ENCODE measurements around the gene SLC35G6. TPM values are rescaled to one million over a fixed set of nuclear protein-coding genes. Genes with fewer than 3 reads are reported as not detected.

The SLC35G6 gene
- total RNA-seq, 1 donor from 2014 or later = not detected

DNA sequence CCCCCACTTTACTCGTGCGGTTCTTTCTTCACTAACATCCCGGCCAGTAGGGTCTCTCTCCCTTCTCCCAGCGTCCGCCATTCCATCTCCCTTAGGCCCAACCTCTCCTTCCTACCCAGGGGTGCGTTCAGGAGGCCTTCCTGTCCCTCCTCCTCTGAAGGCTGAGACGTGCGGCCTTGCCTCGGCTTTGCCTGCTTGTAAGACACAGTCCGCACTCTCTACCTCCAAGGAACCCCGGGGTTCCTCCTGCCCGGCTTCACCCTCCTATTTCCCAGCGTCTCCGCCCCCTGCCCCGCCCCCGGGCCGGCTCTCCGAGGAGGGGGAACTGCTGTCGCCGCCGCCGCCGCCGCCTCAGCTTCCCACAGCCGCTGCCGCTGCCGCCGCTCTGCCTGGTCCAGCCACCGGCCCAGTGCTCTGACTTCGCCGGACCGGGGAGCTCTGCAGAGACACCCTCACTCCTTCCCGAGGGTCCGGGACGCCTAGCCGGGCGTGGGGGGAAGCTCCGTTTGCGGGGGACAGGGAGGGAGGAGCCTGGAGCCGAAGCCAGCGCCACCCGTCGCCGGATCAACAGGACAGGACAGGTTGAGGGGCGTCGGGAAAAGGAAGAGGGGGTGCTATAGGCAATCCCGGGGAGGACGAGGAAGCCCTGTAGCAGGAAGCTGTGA, 43.2 kb upstream of the SLC35G6 start:
- no peak for DNase-seq (ENCODE audit: extremely low spot score, unreplicated experiment)
- peaks cover 53% of the 10 kb centered on the region for H3K27me3 Mint-ChIP-seq

DNA sequence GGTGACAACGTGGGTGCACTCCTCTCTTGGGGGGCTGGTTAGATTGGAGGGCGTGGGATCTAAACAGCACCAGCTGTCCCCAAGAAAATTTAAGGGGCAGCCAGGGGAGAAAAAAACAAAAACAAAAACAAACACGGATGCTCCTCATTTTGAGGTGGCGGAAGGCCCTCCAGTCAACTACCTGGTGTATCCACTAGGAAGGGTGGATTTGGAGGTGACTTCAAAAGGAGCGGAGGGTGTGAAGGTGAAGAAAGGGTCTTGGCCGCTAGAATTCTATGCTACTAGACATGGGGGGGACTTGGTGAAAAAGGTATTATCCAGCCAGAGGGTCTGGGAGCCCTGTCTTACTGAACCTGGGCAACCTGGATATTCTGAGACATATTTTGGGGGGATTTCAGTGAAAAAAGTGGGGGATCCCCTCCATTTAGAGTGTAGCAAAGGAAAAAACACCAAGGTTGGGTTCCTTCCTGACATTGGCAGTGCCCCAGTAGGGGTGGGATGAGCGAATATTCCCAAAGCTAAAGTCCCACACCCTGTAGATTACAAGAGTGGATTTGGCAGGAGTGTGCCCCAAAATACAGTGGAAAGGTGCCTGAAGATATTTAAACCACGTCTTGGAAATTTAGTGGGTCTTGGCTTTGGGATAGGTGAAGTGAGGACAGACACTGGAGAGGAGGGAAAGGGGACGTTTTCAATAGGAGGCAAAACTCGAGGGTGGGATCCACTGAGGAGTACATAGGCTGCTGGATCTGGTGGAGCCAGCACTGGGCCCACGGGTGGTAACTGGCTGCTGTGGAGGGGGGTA, 42.4 kb upstream of the SLC35G6 start:
- H3K27ac Mint-ChIP-seq = peak overlapping the region; percentile 86
- H3K9me3 Mint-ChIP-seq = no peaks in the 10 kb centered on the region
- H3K4me1 Mint-ChIP-seq (ENCODE audit: unreplicated experiment) = peaks cover 30% of the 10 kb centered on the region
- TF ChIP-seq, protein P1, sequence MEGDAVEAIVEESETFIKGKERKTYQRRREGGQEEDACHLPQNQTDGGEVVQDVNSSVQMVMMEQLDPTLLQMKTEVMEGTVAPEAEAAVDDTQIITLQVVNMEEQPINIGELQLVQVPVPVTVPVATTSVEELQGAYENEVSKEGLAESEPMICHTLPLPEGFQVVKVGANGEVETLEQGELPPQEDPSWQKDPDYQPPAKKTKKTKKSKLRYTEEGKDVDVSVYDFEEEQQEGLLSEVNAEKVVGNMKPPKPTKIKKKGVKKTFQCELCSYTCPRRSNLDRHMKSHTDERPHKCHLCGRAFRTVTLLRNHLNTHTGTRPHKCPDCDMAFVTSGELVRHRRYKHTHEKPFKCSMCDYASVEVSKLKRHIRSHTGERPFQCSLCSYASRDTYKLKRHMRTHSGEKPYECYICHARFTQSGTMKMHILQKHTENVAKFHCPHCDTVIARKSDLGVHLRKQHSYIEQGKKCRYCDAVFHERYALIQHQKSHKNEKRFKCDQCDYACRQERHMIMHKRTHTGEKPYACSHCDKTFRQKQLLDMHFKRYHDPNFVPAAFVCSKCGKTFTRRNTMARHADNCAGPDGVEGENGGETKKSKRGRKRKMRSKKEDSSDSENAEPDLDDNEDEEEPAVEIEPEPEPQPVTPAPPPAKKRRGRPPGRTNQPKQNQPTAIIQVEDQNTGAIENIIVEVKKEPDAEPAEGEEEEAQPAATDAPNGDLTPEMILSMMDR (conservative IDR thresholded peaks at IDR 0.05) = no peak
- peaks cover 60% of the 10 kb centered on the region for H3K27me3 Mint-ChIP-seq
- no peak for DNase-seq (ENCODE audit: extremely low spot score, unreplicated experiment)
- peaks cover 4% of the 10 kb centered on the region for H3K36me3 Mint-ChIP-seq
- peak overlapping the region; percentile 92 for H3K4me3 Mint-ChIP-seq

More for the DNA sequence above, 43.2 kb upstream of the SLC35G6 start:
- peak overlapping the region; percentile 92 for H3K4me3 Mint-ChIP-seq
- H3K36me3 Mint-ChIP-seq = peaks cover 4% of the 10 kb centered on the region
- H3K4me1 Mint-ChIP-seq (ENCODE audit: unreplicated experiment) = peaks cover 30% of the 10 kb centered on the region
- TF ChIP-seq, protein P1 (conservative IDR thresholded peaks at IDR 0.05) = no peak
- H3K27ac Mint-ChIP-seq = peak overlapping the region; percentile 97
- no peaks in the 10 kb centered on the region for H3K9me3 Mint-ChIP-seq

DNA sequence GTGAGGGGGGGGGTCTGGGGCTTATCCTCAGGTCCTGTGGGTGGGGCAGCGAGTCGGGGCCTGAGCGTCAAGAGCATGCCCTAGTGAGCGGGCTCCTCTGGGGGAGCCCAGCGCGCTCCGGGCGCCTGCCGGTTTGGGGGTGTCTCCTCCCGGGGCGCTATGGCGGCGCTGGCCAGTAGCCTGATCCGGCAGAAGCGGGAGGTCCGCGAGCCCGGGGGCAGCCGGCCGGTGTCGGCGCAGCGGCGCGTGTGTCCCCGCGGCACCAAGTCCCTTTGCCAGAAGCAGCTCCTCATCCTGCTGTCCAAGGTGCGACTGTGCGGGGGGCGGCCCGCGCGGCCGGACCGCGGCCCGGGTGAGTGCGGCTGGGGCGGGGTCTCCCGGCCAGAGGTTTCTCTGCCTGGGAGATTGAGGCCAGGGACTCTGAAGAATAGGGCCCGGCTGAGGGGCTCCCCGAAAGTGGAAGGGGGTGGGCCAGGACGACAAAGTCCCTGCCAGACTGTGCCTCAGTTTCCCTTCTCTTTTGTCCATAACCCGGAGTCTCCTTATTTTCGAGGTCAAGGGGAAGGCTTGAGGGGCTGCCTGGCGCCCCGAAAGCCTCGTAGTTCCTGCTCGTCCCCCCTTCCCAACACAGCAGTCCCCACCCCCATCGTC, 41.7 kb upstream of the SLC35G6 start, which contains the start of gene FGF11:
Gene FGF11, plus strand, starts transcription at position 51 of the 651 bp plus-strand sequence. Its CDS starts 109 bp downstream, at position 160.
- TF ChIP-seq, protein P1 (conservative IDR thresholded peaks at IDR 0.05) = no peak
- Mint-ChIP-seq H3K27ac (peak within 1 kb of the TSS; percentile 86), H3K36me3 (peaks cover 4% of the 10 kb centered on the region), H3K4me3 (peak within 1 kb of the TSS; percentile 93), H3K4me1 (ENCODE audit: unreplicated experiment) (peaks cover 30% of the 10 kb centered on the region), H3K27me3 (peaks cover 64% of the 10 kb centered on the region), H3K9me3 (no peaks in the 10 kb centered on the region)
- DNase-seq (ENCODE audit: extremely low spot score, unreplicated experiment) = no peak

DNA sequence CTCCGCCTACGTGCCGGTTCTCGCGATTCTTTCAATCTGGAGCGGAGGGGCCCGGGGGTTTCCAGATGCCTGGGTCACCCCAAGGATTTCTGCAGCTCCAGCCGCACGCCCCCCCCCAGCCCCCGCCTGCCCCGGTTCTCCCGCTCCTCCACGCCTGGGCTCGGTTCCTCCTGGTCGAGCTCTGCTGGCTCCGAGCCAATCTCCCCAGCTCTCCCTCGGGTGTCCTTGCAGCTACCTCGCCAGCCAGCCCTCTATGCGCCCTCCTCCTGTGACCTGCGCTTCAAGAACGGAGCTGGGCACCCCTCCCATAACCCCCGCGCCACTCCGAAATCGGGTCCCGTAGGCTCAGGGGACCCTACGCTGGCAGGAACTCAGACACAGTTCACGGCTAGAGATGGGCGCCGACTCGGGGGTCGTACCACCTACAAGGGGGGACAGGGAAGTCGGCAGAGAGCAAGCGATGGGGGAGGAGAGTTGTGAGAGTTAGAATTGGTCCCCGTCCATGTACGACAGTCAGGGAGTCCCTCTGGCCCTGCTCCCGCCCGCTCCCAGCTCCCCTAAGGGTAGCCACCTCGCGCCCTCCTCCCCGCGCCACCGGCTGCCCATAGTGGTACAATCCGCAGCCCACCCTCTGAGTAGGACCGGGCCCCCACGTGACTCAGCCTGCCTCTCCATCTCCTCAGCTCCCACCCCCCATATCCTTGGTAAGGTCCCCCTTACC, 41.0 kb upstream of the SLC35G6 start:
- peak overlapping the region; percentile 93 for H3K4me3 Mint-ChIP-seq
- TF ChIP-seq, protein P1 (conservative IDR thresholded peaks at IDR 0.05) = no peak
- peaks cover 26% of the 10 kb centered on the region for H3K4me1 Mint-ChIP-seq (ENCODE audit: unreplicated experiment)
- H3K9me3 Mint-ChIP-seq = no peaks in the 10 kb centered on the region
- peaks cover 4% of the 10 kb centered on the region for H3K36me3 Mint-ChIP-seq
- H3K27me3 Mint-ChIP-seq = peaks cover 63% of the 10 kb centered on the region
- DNase-seq (ENCODE audit: extremely low spot score, unreplicated experiment) = no peak
- H3K27ac Mint-ChIP-seq = peak overlapping the region; percentile 86

DNA sequence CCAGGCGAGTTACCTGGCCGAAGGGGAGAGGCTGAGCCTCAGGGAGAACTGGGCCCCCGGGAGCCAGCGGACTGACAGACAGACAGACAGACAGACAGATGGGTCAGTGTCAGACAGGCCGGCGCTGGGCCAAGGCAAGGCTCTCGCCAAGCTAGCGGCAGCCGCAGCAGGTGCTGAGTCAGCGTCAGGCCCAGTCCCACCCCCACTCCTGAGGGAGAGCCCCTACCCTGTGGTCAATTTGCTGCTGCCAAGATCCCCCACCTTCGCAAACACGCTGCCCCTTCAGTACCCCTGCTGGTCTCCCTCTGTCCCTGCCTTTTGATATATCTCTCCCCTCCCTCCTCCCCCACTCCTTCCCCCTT, 40.4 kb upstream of the SLC35G6 start:
- Mint-ChIP-seq H3K9me3 (no peaks in the 10 kb centered on the region), H3K27me3 (peaks cover 65% of the 10 kb centered on the region), H3K27ac (peak overlapping the region; percentile 86), H3K4me3 (peak overlapping the region; percentile 93), H3K36me3 (peaks cover 5% of the 10 kb centered on the region), H3K4me1 (ENCODE audit: unreplicated experiment) (peaks cover 29% of the 10 kb centered on the region)
- DNase-seq (ENCODE audit: extremely low spot score, unreplicated experiment) = no peak
- TF ChIP-seq, protein P1 (conservative IDR thresholded peaks at IDR 0.05) = peak; percentile 51

Measured in type B pancreatic cell (in vitro differentiated cells).